SU-DHL-6 (cell line): ENCODE results near the gene HPS6.
A peak's percentile ranks its signal among the peaks of the same experiment; 100 is the strongest.

ENCODE experiments used
- H2AFZ ChIP-seq: fragments of 200-600 bp; sonication (generic); 2 replicates; pipeline ENCODE4 v1.6.1; 2014; ENCODE audit warnings: low read depth, mild to moderate bottlenecking, moderate library complexity, mixed read lengths, antibody characterized with exemption, low read length; ENCODE audit not compliant: severe bottlenecking
- H3F3A ChIP-seq: fragments of 200-600 bp; shearing (Covaris generic); 2 replicates; pipeline ENCODE4 v1.6.0; 2016; ENCODE audit warnings: antibody characterized with exemption, mild to moderate bottlenecking; ENCODE audit not compliant: insufficient read depth
- H3K27ac ChIP-seq: fragments of 200-600 bp; sonication (generic); 2 replicates; pipeline ENCODE4 v1.5.1; 2016; ENCODE audit warnings: low read depth, mild to moderate bottlenecking, low read length, moderate library complexity, mixed read lengths
- H3K27me3 ChIP-seq: fragments of 200-600 bp; sonication (generic), shearing (Covaris generic); 2 replicates; pipeline ENCODE4 v1.6.0; 2014; ENCODE audit warnings: mild to moderate bottlenecking, low read length
- H3K36me3 ChIP-seq: fragments of 200-600 bp; sonication (generic); 2 replicates; pipeline ENCODE4 v1.6.1; 2014; ENCODE audit warnings: mild to moderate bottlenecking, low read length, mixed read lengths
- H3K4me2 ChIP-seq: fragments of 300-600, 200-600 bp; shearing (Covaris generic), sonication (generic); 2 replicates; pipeline ENCODE4 v1.6.0; 2014; ENCODE audit warnings: low read length, low read depth, mild to moderate bottlenecking; ENCODE audit not compliant: poor library complexity, severe bottlenecking
- H3K4me3 ChIP-seq: fragments of 200-600 bp; sonication (generic); 2 replicates; pipeline ENCODE4 v1.5.1; 2014; ENCODE audit warnings: antibody characterized with exemption, low read length, mild to moderate bottlenecking, mixed read lengths; ENCODE audit not compliant: insufficient read depth, poor library complexity, severe bottlenecking
- H3K79me2 ChIP-seq: fragments of 200-600 bp; sonication (generic); 2 replicates; pipeline ENCODE4 v1.6.1; 2014; ENCODE audit warnings: mild to moderate bottlenecking, low read length, moderate library complexity; ENCODE audit not compliant: insufficient read depth
- H3K9ac ChIP-seq: fragments of 200-600 bp; sonication (generic); 2 replicates; pipeline ENCODE4 v1.7.0; 2014; ENCODE audit warnings: mild to moderate bottlenecking, low read length
- H3K9me2 ChIP-seq: fragments of 200-600 bp; sonication (generic); replicated peaks from 2 replicates; pipeline ENCODE4 v1.6.1; 2014; ENCODE audit warnings: low read length; ENCODE audit not compliant: insufficient read depth
- H3K9me3 ChIP-seq: fragments of 200-600 bp; sonication (generic); 2 replicates; pipeline ENCODE4 v1.6.1; 2014; ENCODE audit warnings: low read length, mixed read lengths; ENCODE audit not compliant: insufficient read depth
- H4K20me1 ChIP-seq: fragments of 200-600 bp; sonication (generic); 2 replicates; pipeline ENCODE4 v1.6.1; 2014; ENCODE audit warnings: low read depth, mild to moderate bottlenecking, antibody characterized with exemption, low read length, moderate library complexity, mixed read lengths
- CTCF ChIP-seq: fragments of 200-600 bp; sonication (generic); IDR thresholded peaks from one replicate; pipeline ENCODE4 v1.5.1; 2017; ENCODE audit warnings: antibody characterized with exemption, mild to moderate bottlenecking, low read length, moderate library complexity; ENCODE audit not compliant: insufficient read depth, poor library complexity, severe bottlenecking
- EZH2phosphoT487 ChIP-seq: fragments of 200-600 bp; sonication (generic), shearing (Covaris generic); conservative IDR thresholded peaks from 2 replicates; pipeline ENCODE4 v1.6.1; 2018; ENCODE audit warnings: mild to moderate bottlenecking, antibody characterized with exemption, low read length, moderate library complexity, mixed read lengths

HPS6 gene

DNA sequence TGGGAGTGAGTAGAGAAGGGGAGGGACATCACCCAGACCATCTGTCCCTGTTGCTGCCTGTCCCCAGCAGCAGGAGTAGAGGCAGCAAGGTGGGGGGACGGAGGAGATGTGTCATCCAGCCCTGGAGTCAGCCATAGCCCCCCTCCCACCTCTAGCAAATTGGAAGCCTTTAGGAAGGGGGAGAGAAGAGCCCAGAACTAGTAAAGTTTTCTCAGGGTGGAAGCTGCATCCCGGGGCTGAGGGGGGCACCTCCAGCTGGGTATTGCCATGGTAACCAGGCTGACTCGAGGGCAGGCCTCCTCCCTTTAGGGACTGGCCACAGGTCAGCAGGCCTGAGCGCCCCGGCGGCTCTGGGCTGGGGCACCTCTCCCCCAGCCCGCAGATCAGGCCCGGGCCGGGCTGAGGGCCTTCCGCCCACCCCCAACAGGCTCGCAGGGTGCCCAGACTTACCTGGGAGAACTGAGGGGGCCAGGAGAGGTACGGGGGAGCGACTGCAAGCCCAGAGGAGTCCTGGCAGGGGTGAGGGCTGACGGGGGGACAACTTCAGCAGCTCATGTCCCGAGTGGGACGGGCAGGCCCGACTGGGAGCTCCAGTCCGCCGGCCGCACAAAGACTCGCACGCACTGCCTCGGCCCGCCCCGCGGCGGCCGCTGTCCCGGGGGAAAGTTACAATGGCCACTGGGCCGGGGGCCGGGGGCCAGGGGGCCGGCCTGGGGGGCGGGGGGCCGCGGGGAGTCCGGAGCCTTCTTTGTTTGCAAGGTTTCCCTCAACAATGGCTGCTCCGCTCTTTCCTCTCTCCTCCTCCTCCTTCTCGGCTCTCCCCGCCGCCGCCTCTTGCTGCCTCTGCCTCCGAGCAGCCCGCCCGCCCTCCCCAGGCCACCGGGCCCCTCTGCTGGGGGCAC is 49.1 kb downstream of the HPS6 start:
- H3K27ac ChIP-seq, result 0 out of 2 replicates have a peak overlapping the region, but pooled peaks have one; percentile 12
- H3K9me3 ChIP-seq, result no peaks in the 10 kb centered on the region
- no peaks in the 10 kb centered on the region; the same call in 1 of the 2 replicates for H4K20me1 ChIP-seq
- H3K36me3 ChIP-seq, result no peaks in the 10 kb centered on the region
- no peak overlapping the region for H2AFZ ChIP-seq
- peak overlapping the region; percentile 93 for H3K4me2 ChIP-seq
- peaks cover 34% of the 10 kb centered on the region for H3F3A ChIP-seq
- H3K9me2 ChIP-seq, result no peaks in the 10 kb centered on the region
- peak overlapping the region; percentile 77 for H3K9ac ChIP-seq
- no peaks in the 10 kb centered on the region for H3K27me3 ChIP-seq
- H3K79me2 ChIP-seq, result peaks cover 62% of the 10 kb centered on the region
- TF ChIP-seq CTCF (no peak), EZH2phosphoT487 (no peak)
- peak overlapping the region; percentile 67 for H3K4me3 ChIP-seq

DNA sequence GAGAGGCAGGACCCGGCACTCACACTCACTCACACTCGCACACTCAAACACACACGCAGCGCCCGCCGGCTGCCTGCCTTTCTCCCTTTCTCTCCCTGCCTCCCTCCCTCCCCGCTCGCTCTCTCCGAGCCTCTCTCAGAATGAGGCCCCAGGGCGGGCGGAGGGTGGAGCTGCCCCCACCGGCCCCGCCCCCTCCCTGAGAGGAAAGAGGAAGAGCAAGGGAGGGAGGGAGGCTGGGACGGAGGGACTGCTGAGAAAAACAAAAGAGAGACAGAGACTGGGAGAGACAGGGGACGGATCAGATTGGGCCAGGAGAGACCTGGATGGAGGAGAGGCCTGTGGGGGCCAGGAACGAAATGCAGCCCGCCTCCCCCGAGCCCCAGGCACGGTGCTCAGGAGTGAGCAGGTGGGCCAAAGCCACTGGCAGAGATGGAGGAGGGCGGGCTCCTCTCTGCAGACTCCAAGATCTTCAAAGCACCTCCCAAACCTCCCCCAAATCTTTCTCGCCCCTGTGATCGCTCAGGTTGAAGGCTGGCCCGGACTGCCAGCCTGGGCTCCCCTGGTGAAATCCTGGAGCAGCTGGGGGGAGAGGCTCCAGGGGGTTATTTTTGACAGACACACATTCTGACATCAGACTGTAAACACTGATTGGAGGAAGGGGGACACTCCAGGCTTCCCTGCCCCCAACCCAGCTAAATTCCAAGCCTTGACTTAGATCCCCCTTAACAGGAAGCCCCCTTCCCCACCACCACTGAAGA is 49.9 kb downstream of the HPS6 start:
- Histone ChIP-seq H3K9me3 (no peaks in the 10 kb centered on the region), H3F3A (peaks cover 39% of the 10 kb centered on the region), H3K27me3 (no peaks in the 10 kb centered on the region), H3K9ac (peak overlapping the region; percentile 77), H3K36me3 (no peaks in the 10 kb centered on the region), H2AFZ (no peak overlapping the region), H3K4me2 (peak overlapping the region; percentile 55), H3K79me2 (peaks cover 70% of the 10 kb centered on the region), H3K4me3 (peak overlapping the region; percentile 67), H3K9me2 (no peaks in the 10 kb centered on the region), H3K27ac (peak overlapping the region; percentile 47), H4K20me1 (no peaks in the 10 kb centered on the region; the same call in 1 of the 2 replicates)
- TF ChIP-seq EZH2phosphoT487 (no peak), CTCF (no peak)

DNA sequence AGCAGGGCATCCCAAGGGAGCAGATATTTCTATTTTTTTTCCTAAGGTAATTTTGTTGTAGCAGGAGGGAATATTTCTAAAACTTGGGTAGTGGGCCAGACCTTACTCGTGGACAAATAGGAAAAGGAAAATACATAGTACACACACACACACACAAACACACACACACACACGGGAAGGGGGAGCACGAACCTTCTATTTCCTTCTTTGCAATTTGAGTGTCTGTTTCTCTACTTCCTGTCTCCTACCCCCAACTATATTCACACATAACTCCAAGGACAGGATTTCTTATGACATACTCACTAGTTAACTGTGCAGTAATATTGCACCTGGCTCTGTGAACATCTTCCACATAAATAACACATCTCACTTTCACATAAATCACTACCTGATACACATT is 50.6 kb downstream of the HPS6 start:
- Histone ChIP-seq H4K20me1 (no peaks in the 10 kb centered on the region; the same call in 1 of the 2 replicates), H3K27ac (peak overlapping the region; percentile 47), H3K36me3 (no peaks in the 10 kb centered on the region), H2AFZ (no peak overlapping the region), H3K4me3 (no peak overlapping the region), H3F3A (peaks cover 39% of the 10 kb centered on the region), H3K27me3 (no peaks in the 10 kb centered on the region), H3K79me2 (peaks cover 70% of the 10 kb centered on the region), H3K4me2 (peak overlapping the region; percentile 55), H3K9ac (peak overlapping the region; percentile 77), H3K9me3 (no peaks in the 10 kb centered on the region), H3K9me2 (no peaks in the 10 kb centered on the region)
- no peak for TF ChIP-seq CTCF
- TF ChIP-seq EZH2phosphoT487, result no peak
